ENCODE data around the gene CHCHD6.
A peak's percentile ranks its signal among the peaks of the same experiment; 100 is the strongest.

CHCHD6 gene

GRCh38 chr3:126745760-126746394 is 41.8 kb downstream of the CHCHD6 start:
- no peak for DNase-seq

DNA sequence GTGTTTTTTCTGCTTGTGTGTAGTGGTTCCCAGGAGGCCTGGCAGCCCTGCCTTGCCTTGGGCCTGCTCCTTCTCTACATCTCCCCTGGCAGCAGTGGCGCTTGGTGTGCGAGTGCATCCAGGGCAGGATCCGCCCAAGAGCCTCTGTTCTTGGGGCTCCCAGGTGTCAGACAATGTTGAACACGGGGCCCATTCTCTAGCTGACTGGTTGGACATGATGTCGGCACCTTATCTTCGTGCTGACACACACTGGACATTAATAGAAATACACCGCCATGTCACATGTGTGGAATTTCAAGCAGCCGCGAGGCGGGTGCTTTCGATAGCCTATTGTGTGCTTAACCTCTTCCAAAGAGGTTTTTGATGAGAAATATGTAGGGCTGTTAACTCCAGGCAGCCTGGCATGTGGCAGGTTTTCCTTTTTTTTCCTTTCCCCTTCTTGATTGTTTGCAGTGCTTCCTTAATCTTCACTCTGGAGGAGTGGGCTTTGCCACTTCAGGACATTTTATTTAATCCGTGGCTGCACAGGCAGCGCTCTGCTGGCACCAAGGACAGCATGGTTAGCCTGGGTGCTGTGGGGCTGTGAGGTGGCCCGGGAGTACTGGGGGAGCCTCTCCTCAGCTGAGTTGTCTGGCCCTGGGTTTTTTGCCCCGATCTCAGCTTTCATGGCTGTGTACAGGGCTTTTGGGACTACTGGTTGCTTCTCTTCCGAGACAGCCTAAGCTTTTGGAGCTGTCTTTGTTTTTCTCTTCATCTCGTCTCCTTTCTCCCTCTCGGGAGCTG is 42.5 kb downstream of the CHCHD6 start:
- no peak for DNase-seq

DNA sequence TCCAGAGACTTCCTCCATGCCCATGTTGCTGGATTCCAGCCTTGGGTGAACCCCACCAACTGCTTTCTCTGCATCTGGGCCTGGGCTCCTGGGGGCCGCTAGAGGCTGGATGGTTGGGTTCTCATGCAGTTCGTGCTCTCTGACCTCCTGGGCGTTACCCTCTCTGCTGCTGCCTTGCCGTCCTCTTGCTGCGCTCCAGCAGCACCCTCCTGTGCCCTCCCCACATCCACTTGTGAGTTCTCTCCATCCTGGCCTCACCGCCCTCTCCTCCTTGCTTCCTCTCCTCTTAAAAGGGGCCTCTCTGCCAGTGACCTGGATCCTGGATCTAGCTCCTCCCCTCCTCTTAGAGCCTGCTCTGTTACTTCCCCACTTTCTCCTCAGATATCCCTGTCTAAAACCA is 43.7 kb downstream of the CHCHD6 start:
- DNase-seq = no peak

DNA sequence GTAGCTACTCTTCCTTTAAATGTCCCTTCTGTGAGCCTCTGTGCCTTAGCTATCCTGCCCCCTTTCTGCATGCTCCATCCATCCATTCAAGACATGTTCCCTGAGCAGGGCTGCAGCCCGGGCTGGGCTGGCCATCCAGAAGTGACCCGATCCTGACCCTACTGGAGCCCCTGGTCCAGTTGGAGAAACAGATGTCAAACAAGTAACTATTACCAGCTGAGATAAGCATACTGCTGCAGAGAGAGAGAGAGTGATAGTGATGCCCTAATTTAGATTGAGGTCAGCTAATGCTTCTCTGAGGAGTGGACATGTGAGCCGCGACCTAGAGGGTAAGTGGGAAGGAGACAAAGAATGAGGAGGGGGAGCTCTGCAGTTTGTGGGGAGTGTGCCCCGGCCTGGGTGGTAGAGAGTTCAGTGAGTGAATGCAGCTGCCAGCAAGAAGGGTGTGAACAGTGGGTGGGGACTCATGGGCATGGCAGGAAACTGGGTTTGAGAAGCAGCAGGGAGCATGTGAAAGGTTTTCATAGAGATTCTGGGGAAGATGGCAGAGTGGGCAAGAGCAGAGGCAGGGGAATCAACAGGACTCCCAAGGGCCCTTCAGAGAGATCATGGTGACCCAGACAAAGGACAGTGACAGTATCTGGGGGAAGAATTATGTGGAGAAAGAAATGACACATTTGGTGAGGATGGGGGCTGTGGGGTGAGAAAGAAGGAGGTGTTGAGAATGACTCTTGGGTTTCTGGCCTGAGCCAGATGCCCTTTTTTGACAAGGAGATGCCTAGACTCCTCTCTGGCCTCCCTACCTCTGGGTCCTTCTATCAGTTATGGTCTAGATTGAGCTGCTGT is 44.9 kb downstream of the CHCHD6 start:
- DNase-seq = no peak

- DNase-seq = no peak
Measured at GRCh38 chr3:126749547-126749875, 45.5 kb downstream of the CHCHD6 start.

DNA sequence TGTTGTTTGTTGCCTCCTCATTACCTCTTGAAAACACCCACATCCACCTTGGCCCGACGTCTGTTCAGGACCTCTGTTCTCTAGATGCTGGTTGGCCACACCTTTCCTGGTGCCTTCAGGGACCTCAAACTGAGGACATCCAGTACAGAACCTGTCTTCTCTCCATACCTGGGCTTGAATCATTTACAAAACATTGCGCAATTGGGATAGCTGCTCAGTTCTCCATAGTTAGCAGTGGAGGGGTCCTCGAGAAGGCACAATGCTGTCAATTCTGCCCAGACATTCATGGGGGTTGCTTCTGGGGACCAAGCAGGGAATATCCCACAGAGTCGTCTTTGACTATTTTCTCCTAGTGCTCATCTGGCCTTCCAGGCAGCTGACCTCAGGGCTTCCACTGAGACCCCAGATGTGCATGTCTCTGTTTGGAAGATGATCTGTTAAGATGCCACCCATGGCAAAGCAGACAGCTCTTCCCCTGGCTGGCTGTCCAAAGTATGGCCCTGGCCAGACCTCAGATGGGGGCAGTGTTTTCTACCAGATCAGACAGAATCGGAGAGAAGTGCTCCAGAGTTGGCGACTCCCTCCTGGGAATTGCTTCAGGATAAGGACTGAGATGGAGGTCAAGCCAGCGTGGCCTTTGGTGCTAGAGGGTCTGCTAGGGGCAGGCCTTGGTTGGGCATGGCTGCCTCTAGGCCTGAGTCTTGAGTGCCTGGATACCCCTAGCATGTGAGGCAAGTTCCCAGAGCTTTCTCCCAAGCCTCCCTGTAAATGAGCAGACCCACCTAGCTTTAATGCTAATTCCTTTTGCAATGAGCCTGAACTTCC is 46.1 kb downstream of the CHCHD6 start:
- DNase-seq = no peak

DNA sequence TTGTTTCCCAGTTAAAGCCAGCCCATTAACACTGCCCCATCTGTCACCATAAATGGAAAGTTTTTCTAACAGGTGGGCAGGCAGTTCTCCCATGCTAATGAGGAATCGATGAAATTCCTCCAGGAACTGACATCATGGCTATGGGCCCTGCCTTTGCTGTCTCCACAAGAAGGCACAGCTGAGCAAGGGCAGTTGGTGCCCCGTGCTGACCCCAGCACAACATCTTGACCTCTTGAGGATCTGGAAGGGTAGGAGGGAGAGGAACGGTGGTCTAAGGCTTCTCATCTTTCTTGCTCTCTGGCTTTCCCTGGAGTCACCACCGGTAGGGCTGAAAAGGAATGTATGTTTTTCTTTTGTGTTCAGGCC is 46.7 kb downstream of the CHCHD6 start:
- DNase-seq = no peak

DNA sequence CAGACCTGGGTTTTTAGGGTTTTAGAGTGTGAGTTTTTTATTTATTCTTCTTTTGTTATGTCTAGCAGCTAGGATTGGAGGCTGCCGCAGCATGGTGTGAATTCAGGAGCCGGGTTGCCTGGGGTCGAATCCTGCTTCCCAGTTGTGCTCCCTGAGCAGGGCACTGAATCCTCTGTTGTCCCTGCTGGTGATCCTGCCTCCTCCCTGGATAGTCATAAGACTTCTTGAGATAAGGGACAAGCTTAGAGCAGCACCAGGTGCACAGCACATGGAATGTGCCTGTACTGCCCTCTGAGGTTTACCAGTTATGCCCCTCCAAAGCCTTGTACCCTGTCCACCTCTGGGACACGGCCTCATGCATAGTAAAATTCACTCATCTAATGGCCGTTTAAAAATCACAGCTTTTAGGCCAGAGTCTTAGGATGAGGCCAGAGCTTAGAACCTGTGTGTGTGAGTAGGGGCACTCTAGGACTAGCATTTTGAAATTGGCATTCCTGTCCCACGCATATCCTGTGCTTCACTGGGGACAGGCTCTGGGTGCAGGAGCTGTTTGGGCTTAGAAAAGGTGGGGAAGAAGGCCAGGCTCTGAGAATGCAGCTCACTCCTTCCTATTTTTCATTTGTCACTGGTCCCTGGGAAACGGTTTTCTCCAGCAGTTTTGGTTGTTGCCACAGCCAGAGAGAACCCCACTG is 47.7 kb downstream of the CHCHD6 start:
- no peak for DNase-seq

GRCh38 chr3:126752303-126753190 is 48.5 kb downstream of the CHCHD6 start:
- DNase-seq = peak; percentile 6

GRCh38 chr3:126753191-126754160 is 49.4 kb downstream of the CHCHD6 start:
- DNase-seq = no peak

GRCh38 chr3:126755866-126756265 is 51.8 kb downstream of the CHCHD6 start:
- DNase-seq = no peak

DNA sequence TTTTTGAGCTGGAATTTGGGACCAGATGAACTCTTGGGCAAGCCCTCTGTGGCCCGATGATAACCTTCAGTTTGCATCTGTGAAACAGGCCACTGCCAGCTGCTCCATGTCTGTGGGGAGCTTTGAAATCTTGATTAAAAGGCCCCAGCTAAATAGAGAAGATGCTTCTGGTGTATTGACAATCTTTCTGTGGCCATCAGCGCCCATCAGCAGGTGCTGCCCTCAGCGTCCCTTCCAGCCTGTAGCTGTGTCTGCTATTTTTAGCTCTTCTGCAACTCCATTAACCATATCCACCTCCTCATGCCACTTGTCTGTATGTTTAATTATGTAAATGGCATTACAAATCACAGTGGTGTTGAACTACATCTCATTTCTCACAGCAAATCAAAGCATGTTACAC is 54.0 kb downstream of the CHCHD6 start:
- no peak for DNase-seq

DNA sequence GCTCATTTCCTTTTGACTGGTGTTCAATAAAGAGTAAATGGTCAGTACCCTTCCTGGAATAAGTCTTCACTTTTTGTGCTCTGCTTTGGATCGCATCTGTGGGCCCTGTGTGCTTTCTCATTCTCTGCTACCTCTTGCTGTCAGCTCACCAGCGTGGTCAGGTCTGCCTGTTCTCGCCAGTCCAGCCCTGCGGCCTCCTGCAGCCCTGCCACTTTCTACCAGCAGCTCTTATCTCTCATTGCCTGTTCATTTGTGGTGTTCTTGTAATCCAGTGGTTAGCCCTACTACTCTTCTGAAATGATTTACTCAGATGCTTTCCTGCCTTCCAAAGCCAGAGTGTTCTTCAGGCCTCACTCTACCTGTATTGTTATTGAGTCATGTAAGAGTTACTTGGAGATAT is 54.8 kb downstream of the CHCHD6 start:
- no peak for DNase-seq

- DNase-seq = no peak
Measured at GRCh38 chr3:126760541-126760940, 56.5 kb downstream of the CHCHD6 start.

DNA sequence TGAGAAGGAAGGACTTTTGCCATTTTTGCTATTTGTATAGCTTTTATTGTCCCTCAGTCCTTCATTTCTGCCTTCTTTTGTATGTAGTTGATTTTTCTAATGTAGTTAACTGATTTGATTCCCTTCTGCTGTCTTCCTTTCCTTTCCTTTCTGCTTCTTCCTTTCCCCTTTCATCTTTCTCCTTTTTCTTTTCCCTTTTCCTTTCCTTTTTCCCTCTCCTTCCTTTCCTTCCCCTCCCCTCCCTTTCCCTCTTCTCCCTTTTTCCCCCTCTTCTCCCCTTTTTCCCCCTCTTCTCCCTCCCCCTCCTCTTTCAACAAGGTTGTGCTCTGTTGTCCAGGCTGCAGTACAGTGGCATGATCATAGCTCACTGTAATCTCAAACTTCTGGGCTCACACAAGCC is 59.0 kb downstream of the CHCHD6 start:
- no peak for DNase-seq

DNA sequence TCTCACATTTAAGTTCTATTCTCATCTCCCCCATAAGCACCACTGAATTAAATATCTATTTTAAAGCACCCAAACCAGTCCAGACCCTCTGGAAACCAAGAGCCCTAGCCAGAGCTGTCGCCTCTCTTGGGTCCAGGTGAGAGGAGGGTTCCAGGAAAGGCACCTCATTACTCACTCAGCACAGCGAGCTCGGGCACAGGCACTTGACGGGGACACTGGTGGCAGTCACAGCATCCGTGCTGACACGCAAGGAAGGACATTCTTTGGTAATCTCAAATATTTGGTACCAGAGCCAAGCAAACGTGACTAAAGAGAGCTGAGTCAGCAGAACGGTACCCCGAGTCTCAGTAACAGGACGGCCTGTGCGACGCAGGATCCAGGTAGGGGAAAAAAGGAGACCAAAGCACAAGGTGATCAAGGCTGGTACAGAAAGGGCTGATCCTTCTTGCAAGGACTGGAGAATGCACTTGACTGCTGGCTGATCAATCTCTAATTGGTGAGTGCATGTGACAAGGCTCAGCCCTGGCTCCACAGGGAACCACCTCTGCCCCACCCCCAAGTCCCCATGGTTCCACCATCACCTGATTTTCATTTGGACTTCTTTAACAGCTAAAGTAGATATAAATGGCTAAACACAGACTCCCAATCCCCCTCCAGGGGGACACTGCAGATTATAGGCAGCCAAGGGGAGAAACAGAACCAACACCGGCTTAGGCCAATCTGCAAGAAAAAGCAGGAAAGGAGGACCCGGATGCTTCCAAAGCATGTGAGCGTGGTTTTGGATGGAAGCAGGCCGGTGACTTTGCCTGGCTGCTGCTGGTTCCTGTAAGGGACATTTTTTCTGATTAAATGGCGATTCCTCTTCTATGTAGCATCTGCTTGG is 61.4 kb downstream of the CHCHD6 start:
- DNase-seq = no peak

DNA sequence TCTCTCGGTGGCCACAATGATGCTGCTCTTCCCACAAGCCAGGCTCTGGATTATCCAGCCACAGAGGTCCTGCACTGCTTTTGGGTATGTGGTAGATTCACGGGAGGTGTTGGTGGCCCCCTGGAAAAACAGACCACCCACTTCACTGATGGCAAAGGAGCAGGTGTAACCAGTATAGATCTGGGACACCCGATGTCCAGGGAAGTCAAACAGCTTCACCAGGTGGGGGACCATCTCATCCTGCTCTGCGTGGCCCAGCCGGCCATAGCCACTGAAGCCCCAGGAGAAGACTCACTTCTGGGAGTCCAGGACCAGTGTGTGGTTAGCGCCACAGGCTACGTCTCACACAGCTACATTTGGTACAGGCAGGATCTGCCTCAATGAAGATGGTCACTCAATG is 62.6 kb downstream of the CHCHD6 start:
- no peak for DNase-seq

- DNase-seq = no peak
Measured at GRCh38 chr3:126768903-126769302, 64.9 kb downstream of the CHCHD6 start.

DNA sequence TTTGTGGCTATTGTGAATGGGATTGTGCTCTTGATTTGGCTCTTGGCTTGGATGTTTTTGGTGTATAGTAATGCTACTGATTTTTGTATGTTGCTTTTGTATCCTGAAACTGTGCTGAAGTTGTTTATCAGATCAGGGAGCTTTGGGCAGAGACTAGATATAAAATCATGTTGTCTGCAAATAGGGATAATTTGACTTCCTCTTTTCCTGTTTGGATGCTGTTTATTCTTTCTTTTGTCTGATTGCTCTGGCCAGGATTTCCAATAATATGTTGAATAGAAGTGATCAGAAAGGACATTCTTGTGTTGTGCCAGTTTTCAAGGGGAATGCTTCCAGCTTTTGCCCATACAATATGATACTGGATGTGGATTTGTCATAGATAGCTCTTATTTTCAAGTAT is 66.1 kb downstream of the CHCHD6 start:
- no peak for DNase-seq
